GM12878 (cell line): ENCODE results near the gene OR5H6. TPM values are rescaled to one million over a fixed set of nuclear protein-coding genes. Genes with fewer than 3 reads are reported as not detected.

Experiments used
- ATAC-seq: fragments of 200-7000 bp; cut with Tn5 transposase; 3 replicates; pipeline ENCODE4 v1.9.1; 2020; ENCODE audit warnings: mild to moderate bottlenecking, moderate library complexity
- BruUV-seq: library from RNA; stranded (reverse); fragments of 400-500 nt; replicated peaks from 2 replicates; lab custom pipeline; 2021; lab: Mats Ljungman, UMichigan
- CTCF ChIA-PET: fragments of 300-600 bp; sonication (Branson Sonifier 250); formaldehyde crosslinking; extraction: SDS; loops from one replicate; lab custom pipeline; 2021; ENCODE audit warnings: inconsistent platforms; lab: Yijun Ruan, JAX
- POLR2A ChIA-PET: fragments of 350-600 bp; formaldehyde crosslinking; extraction: SDS; loops from one replicate; lab custom pipeline; 2021; ENCODE audit warnings: inconsistent platforms; lab: Charles Lee
- RAD21 ChIA-PET: fragments of 300-600 bp; sonication (Branson Sonifier 250); formaldehyde crosslinking; loops from one replicate; lab custom pipeline; 2023; ENCODE audit warnings: antibody characterized with exemption; ENCODE audit not compliant: unreplicated experiment; lab: Charles Lee
- SMC1A ChIA-PET: fragments of 300-600 bp; sonication (Branson Sonifier 250); formaldehyde crosslinking; loops from one replicate; lab custom pipeline; 2023; ENCODE audit not compliant: unreplicated experiment, uncharacterized antibody; lab: Charles Lee
- DNase-seq: peaks from one replicate; pipeline ENCODE4 v3.0.0-alpha.2; 2011; ENCODE audit warnings: low read depth, low spot score
- FAIRE-seq: peaks from 3 replicates; lab custom pipeline; 2011; peaks lifted over from hg19 to GRCh38; lab: Jason Lieb, UNC
- H2AFZ ChIP-seq: 2 replicates; pipeline ENCODE4 v1.6.0; 2011; ENCODE audit warnings: low read depth, low read length, control low read depth; ENCODE audit not compliant: control insufficient read depth
- H3K27ac ChIP-seq: 2 replicates; pipeline ENCODE4 v1.5.1; 2011; ENCODE audit warnings: control low read depth; ENCODE audit not compliant: control insufficient read depth, insufficient read depth
- H3K27me3 ChIP-seq, 2 experiments: replicated peaks in 1 of 2; 2 replicates each; pipeline versions ENCODE4 v1.6.0 to v1.6.1; 2011; ENCODE audit warnings: low read length in 1 of 2; ENCODE audit not compliant: control insufficient read depth in 2 of 2, insufficient read depth in 2 of 2
- H3K36me3 ChIP-seq, 2 experiments: 2 replicates each; pipeline ENCODE4 v1.5.1; 2011; ENCODE audit warnings: low read length in 1 of 2; ENCODE audit not compliant: control insufficient read depth in 2 of 2, insufficient read depth in 2 of 2
- H3K4me1 ChIP-seq: 2 replicates; pipeline ENCODE4 v1.6.1; 2011; ENCODE audit warnings: mild to moderate bottlenecking, low read length, moderate library complexity, mixed read lengths; ENCODE audit not compliant: control insufficient read depth, insufficient read depth
- H3K4me2 ChIP-seq: 2 replicates; pipeline ENCODE4 v1.6.0; 2011; ENCODE audit warnings: control low read depth; ENCODE audit not compliant: control insufficient read depth, insufficient read depth
- H3K4me3 ChIP-seq: fragments of 200-600 bp; sonication (generic); 2 replicates; pipeline ENCODE4 v1.5.1; 2016
- H3K79me2 ChIP-seq: 2 replicates; pipeline ENCODE4 v1.6.0; 2011; ENCODE audit warnings: low read length; ENCODE audit not compliant: control insufficient read depth, insufficient read depth
- H3K9ac ChIP-seq: 2 replicates; pipeline ENCODE4 v1.8.0; 2011; ENCODE audit warnings: low read length, control low read depth, mixed read lengths; ENCODE audit not compliant: control insufficient read depth, insufficient read depth
- H3K9me3 ChIP-seq: replicated peaks from 3 replicates; pipeline ENCODE4 v1.5.1; 2011; ENCODE audit warnings: mild to moderate bottlenecking, low read length; ENCODE audit not compliant: control insufficient read depth, insufficient read depth
- H4K20me1 ChIP-seq: 2 replicates; pipeline ENCODE4 v1.6.0; 2011; ENCODE audit not compliant: control insufficient read depth, insufficient read depth
- ATF2 ChIP-seq: IDR thresholded peaks from 2 replicates; pipeline ENCODE4 v1.6.1; 2012; ENCODE audit warnings: low read length, inconsistent platforms
- FOXM1 ChIP-seq: IDR thresholded peaks from 2 replicates; pipeline ENCODE4 v1.6.1; 2012; ENCODE audit warnings: low read depth, mild to moderate bottlenecking, inconsistent platforms, low read length, moderate library complexity
- IKZF1 ChIP-seq: fragments of 450-650 bp; conservative IDR thresholded peaks from 2 replicates; pipeline ENCODE4 v1.6.1; 2017; ENCODE audit warnings: antibody characterized with exemption, mild to moderate bottlenecking
- KDM1A ChIP-seq: fragments of 200-600 bp; sonication (generic); IDR thresholded peaks from 2 replicates; pipeline ENCODE4 v1.6.1; 2016; ENCODE audit warnings: borderline replicate concordance
- TCF7 ChIP-seq: IDR thresholded peaks from 2 replicates; pipeline ENCODE4 v1.6.1; 2014; ENCODE audit warnings: antibody characterized with exemption, borderline replicate concordance
- ZBTB40 ChIP-seq: fragments of 450-650 bp; IDR thresholded peaks from 2 replicates; pipeline ENCODE4 v1.6.1; 2016; ENCODE audit warnings: mild to moderate bottlenecking, moderate library complexity, borderline replicate concordance
- WGBS: methylation state at CpG from one replicate; pipeline ENCODE4 v1.1.6; 2016; ENCODE audit warnings: low lambda C conversion rate; ENCODE audit not compliant: insufficient replicate concordance, insufficient coverage; ENCODE audit errors: missing lambda C conversion rate; 5-methylcytosine and 5-hydroxymethylcytosine counted together
- in situ Hi-C: fragments of 300-500 bp; cut with MboI; formaldehyde crosslinking; loops from 9 replicates; pipeline ENCODE4 v1.14.3; 2018; ENCODE audit warnings: mixed read lengths
- intact Hi-C: fragments of 100-400 bp; cut with micrococcal nuclease; formaldehyde crosslinking; loops from one replicate; pipeline ENCODE4 v1.14.2; 2022; ENCODE audit not compliant: unreplicated experiment
- polyA plus RNA-seq, 11 experiments: library from polyadenylated mRNA; depleted of rRNA in 4 of 11; unstranded in 6 of 11; stranded (reverse) in 5 of 11; fragments of >200 nt; fragmentation: Nextera tagmentation in 4 of 11; fragmentation: Illumina TruSeq in 1 of 11; extraction: Ambion mirVana in 4 of 11; extraction: Trizol in 1 of 11; gene quantifications; 1 replicate in 1 of 11; 2 replicates in 10 of 11; pipeline versions ENCODE4 v1.2.1 to v1.2.3, GENCODE V29; 2011 to 2016; ENCODE audit warnings: inconsistent platforms in 2 of 11, missing spikeins in 2 of 11, low read depth in 1 of 11
- total RNA-seq, 4 experiments: library from RNA; depleted of rRNA in 3 of 4; stranded (reverse); fragments of >200 nt in 3 of 4; fragmentation: Illumina TruSeq in 1 of 4; extraction: Trizol in 1 of 4; gene quantifications; 2 replicates each; pipeline versions ENCODE4 v1.2.1 to v1.2.3, GENCODE V29; 2013 to 2021

The OR5H6 gene
- total and polyA plus RNA-seq, 10 of the 15 experiments (the other 5 are each of a cell fraction or from before 2014, with no cell fraction given) = 1.2 TPM; not detected in 9

GRCh38 chr3:98243843-98244242, 20.2 kb upstream of the OR5H6 start:
- H3K79me2 ChIP-seq = no peaks in the 10 kb centered on the region
- no peak overlapping the region for H3K9ac ChIP-seq
- H3K36me3 ChIP-seq = no peaks in the 10 kb centered on the region
- DNase-seq (no peak), ATAC-seq (no peak), FAIRE-seq (no peak)
- SMC1A ChIA-PET = interaction anchor here (0.6 kb wide), 1 partner anchor 40 kb away, joined by 3 read pairs; no protein-coding TSS in a partner anchor
- TF ChIP-seq ZBTB40 = no peak
- TF ChIP-seq TCF7 = no peak
- TF ChIP-seq KDM1A = no peak
- TF ChIP-seq FOXM1 = no peak
- no peak for TF ChIP-seq ATF2
- no peak for TF ChIP-seq IKZF1
- intact Hi-C loops (no loop called here), in situ Hi-C loops (no loop called here)
- no peak overlapping the region for H3K4me3 ChIP-seq
- H2AFZ ChIP-seq = no peak overlapping the region
- H3K27ac ChIP-seq = no peak overlapping the region
- POLR2A ChIA-PET = no interaction called here
- BruUV-seq = no TSS peak
- CTCF ChIA-PET = no interaction called here
- no peaks in the 10 kb centered on the region for H3K27me3 ChIP-seq
- H3K9me3 ChIP-seq = no peaks in the 10 kb centered on the region; the same call in 2 of the 3 replicates
- no peaks in the 10 kb centered on the region; the same call in 1 of the 2 replicates for H3K4me1 ChIP-seq
- RAD21 ChIA-PET = no interaction called here
- no peaks in the 10 kb centered on the region for H4K20me1 ChIP-seq
- WGBS = 49% methylated on average over 7 of the region's 7 CpGs
- H3K4me2 ChIP-seq = no peak overlapping the region
